ENCODE results near the gene AKAIN1. TPM values are rescaled to one million over a fixed set of nuclear protein-coding genes. Genes with fewer than 3 reads are reported as not detected.

AKAIN1 gene
- total RNA-seq, 4 donors from 2014 or later, result not detected

GRCh38 chr18:5175378-5175777 lies 21.7 kb downstream of the AKAIN1 start:
- TF ChIP-seq CTCF (IDR thresholded peaks at IDR 0.05), result no peak

DNA sequence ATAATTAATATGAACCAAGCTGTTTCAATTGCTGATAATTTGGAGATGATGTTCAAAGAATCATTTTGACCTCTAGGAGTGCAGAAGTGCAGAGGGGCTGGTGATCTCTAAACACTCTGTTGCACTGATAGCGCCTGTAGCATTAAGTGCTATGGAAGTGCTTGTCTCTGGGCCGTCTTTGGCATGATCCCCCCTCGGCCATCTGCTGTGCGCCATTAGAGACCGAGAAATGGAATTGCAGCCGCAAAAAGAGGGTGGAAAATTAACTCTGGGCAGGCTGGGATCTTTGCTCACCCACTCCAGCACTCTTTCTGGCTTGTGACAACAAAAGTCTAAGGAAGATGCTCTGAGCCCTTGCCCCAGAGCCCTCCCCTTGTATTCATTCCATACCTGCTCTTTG lies 23.4 kb downstream of the AKAIN1 start:
- H3K27ac ChIP-seq, result no peak overlapping the region
- no peak for ATAC-seq
- TF ChIP-seq POLR2A (IDR thresholded peaks at IDR 0.05), result no peak
- no peak for TF ChIP-seq CTCF (IDR thresholded peaks at IDR 0.05)
- no peak for TF ChIP-seq EP300 (IDR thresholded peaks at IDR 0.05)
- no peak for TF ChIP-seq POLR2AphosphoS5 (IDR thresholded peaks at IDR 0.05)
- H3K4me1 ChIP-seq, result no peaks in the 10 kb centered on the region
- H3K9me3 ChIP-seq, result no peaks in the 10 kb centered on the region
- no peaks in the 10 kb centered on the region for H3K36me3 ChIP-seq
- H3K4me3 ChIP-seq, result no peak overlapping the region
- H3K27me3 ChIP-seq, result no peaks in the 10 kb centered on the region
- 70 to 80% methylated on average over 2 to 4 of the region's 6 CpGs for WGBS, 2 donors (ENCODE audit: low coverage in 1 of 2)

More at GRCh38 chr18:5175378-5175777, 21.7 kb downstream of the AKAIN1 start:
- no peak for ATAC-seq
- Histone ChIP-seq H3K4me3 (no peak overlapping the region), H3K9me3 (no peaks in the 10 kb centered on the region), H3K36me3 (no peaks in the 10 kb centered on the region), H3K27ac (no peak overlapping the region), H3K27me3 (no peaks in the 10 kb centered on the region), H3K4me1 (no peaks in the 10 kb centered on the region)
- WGBS, 2 donors (ENCODE audit: low coverage in 1 of 2), result 65 to 74% methylated on average over 5 of the region's 5 CpGs

GRCh38 chr18:5173236-5173635 lies 23.8 kb downstream of the AKAIN1 start:
- no peak overlapping the region for H3K27ac ChIP-seq
- TF ChIP-seq EP300 (IDR thresholded peaks at IDR 0.05), result no peak
- TF ChIP-seq CTCF (IDR thresholded peaks at IDR 0.05), result no peak
- TF ChIP-seq POLR2AphosphoS5 (IDR thresholded peaks at IDR 0.05), result no peak
- no peak for TF ChIP-seq POLR2A (IDR thresholded peaks at IDR 0.05)
- H3K36me3 ChIP-seq, result no peaks in the 10 kb centered on the region
- H3K27me3 ChIP-seq, result no peaks in the 10 kb centered on the region
- 88% methylated on average over 2 of the region's 2 CpGs; no CpG with 5 or more reads in 1 of the 2 donors for WGBS, 2 donors (ENCODE audit: low coverage in 1 of 2)
- H3K9me3 ChIP-seq, result no peaks in the 10 kb centered on the region
- no peak for ATAC-seq
- no peaks in the 10 kb centered on the region for H3K4me1 ChIP-seq
- no peak overlapping the region for H3K4me3 ChIP-seq

DNA sequence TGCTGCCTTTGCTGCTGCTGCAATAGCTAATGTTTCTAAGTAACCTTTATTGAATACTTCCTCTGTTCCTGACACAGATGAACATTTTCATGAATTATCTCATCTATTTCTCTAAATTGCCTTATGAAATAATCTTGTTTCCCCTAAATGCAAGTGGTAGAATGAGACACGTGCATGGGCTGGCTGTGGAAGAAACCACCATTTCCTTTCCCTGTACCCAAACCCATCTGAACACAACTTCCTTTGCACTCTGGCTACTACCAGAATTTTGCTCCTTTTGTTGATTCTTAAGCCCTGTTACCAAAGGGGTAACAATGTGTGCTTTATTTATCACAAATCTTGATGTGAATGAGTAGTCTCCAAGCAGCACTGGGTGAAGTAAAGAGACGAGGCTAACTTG lies 29.2 kb downstream of the AKAIN1 start:
- Histone ChIP-seq H3K4me1 (no peaks in the 10 kb centered on the region), H3K27me3 (no peaks in the 10 kb centered on the region), H3K9me3 (no peaks in the 10 kb centered on the region), H3K36me3 (no peaks in the 10 kb centered on the region), H3K4me3 (no peak overlapping the region), H3K27ac (no peak overlapping the region)
- no peak for ATAC-seq
- 32 to 80% methylated on average over 1 to 2 of the region's 2 CpGs for WGBS, 2 donors (ENCODE audit: low coverage in 1 of 2)
- TF ChIP-seq POLR2A (IDR thresholded peaks at IDR 0.05), result no peak
- TF ChIP-seq EP300 (IDR thresholded peaks at IDR 0.05), result no peak
- TF ChIP-seq CTCF (IDR thresholded peaks at IDR 0.05), result no peak
- no peak for TF ChIP-seq POLR2AphosphoS5 (IDR thresholded peaks at IDR 0.05)

DNA sequence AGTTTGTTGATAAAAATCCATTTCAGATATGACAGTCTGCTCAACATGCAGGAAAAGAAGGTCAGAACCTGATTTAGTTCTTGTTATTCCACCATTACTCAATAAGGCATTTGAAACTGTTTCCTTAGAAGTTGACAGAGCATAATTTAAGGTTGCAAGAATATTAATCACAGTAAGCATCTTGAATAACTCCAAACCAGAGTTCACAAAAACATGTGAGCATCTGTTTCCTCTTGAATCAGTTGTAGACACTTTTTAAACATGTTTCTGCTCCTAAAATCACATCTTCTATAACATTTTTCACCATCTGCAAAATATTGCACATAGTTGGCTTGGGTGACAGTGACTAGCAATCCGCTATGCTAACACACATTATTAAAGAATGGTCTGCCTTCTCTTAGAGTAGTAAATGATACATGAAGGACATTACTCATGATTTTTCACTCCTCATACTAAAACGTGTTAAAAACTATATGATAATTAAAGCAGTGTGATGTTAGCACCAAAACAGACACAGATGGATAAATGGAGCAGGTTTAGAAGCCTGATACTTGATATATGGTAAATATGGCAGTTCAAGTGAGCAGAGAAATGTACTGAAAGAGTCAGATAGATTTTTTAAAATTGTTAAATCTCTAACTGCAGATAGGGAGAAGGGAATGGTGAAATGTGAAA lies 30.3 kb downstream of the AKAIN1 start:
- Histone ChIP-seq H3K4me3 (no peak overlapping the region), H3K27me3 (no peaks in the 10 kb centered on the region), H3K27ac (no peak overlapping the region), H3K36me3 (no peaks in the 10 kb centered on the region), H3K4me1 (no peaks in the 10 kb centered on the region), H3K9me3 (no peaks in the 10 kb centered on the region)
- 44 to 48% methylated on average over 2 of the region's 2 CpGs for WGBS, 2 donors (ENCODE audit: low coverage in 1 of 2)
- TF ChIP-seq POLR2A (IDR thresholded peaks at IDR 0.05) (no peak), EP300 (IDR thresholded peaks at IDR 0.05) (no peak)
- ATAC-seq, result no peak

Data from gastroesophageal sphincter (tissue), 4 donors.